Fibroblast of lung (primary cell): ENCODE data around the gene EPC2.

Experiments used
- EZH2 ChIP-seq: IDR thresholded peaks from 2 replicates; pipeline ENCODE4 v1.5.1; 2012; ENCODE audit warnings: low read length, control low read depth, mild to moderate bottlenecking; ENCODE audit errors: missing control alignments
- TF ChIP-seq, protein P1 (sequence below), 2 donors: IDR thresholded peaks in 1 of 2; conservative IDR thresholded peaks in 1 of 2; 1 replicate in 1 of 2; 2 replicates in 1 of 2; pipeline ENCODE4 v1.5.1; 2011 to 2012; ENCODE audit warnings: low read length in 2 of 2, control low read depth in 1 of 2, inconsistent platforms in 1 of 2, low read depth in 1 of 2, mild to moderate bottlenecking in 1 of 2

GRCh38 chr2:148660999-148661398, 16.4 kb downstream of the EPC2 start:
- no peak for TF ChIP-seq EZH2
- TF ChIP-seq, protein P1, sequence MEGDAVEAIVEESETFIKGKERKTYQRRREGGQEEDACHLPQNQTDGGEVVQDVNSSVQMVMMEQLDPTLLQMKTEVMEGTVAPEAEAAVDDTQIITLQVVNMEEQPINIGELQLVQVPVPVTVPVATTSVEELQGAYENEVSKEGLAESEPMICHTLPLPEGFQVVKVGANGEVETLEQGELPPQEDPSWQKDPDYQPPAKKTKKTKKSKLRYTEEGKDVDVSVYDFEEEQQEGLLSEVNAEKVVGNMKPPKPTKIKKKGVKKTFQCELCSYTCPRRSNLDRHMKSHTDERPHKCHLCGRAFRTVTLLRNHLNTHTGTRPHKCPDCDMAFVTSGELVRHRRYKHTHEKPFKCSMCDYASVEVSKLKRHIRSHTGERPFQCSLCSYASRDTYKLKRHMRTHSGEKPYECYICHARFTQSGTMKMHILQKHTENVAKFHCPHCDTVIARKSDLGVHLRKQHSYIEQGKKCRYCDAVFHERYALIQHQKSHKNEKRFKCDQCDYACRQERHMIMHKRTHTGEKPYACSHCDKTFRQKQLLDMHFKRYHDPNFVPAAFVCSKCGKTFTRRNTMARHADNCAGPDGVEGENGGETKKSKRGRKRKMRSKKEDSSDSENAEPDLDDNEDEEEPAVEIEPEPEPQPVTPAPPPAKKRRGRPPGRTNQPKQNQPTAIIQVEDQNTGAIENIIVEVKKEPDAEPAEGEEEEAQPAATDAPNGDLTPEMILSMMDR (conservative IDR thresholded peaks at IDR 0.05 in 1 of 2, IDR thresholded peaks at IDR 0.05 in 1 of 2; ENCODE audit: low read depth in 1 of 2, low read length in 2 of 2), result no peak
